Small intestine (tissue), 7 donors: ENCODE measurements around the gene HMSD. TPM values are rescaled to one million over a fixed set of nuclear protein-coding genes. Genes with fewer than 3 reads are reported as not detected.

Experiments used
- DNase-seq, 2 donors: peaks; one replicate each; pipeline versions ENCODE4 v3.0.0 to v3.0.0-alpha.2; 2013
- FAIRE-seq: peaks from 2 replicates; lab custom pipeline; 2012; peaks lifted over from hg19 to GRCh38; lab: Jason Lieb, UNC
- H3K27ac ChIP-seq, 3 donors: one replicate each; pipeline ENCODE4 v1.5.1; 2013; ENCODE audit warnings: low read length in 2 of 3, mild to moderate bottlenecking in 2 of 3, control low read depth in 1 of 3, inconsistent platforms in 1 of 3, low read depth in 1 of 3, moderate library complexity in 1 of 3
- H3K27me3 ChIP-seq, 3 donors: one replicate each; pipeline ENCODE4 v1.6.1; 2013; ENCODE audit warnings: low read length in 3 of 3, inconsistent platforms in 1 of 3; ENCODE audit not compliant: control insufficient read depth in 3 of 3, insufficient read depth in 3 of 3
- H3K36me3 ChIP-seq, 3 donors: one replicate each; pipeline ENCODE4 v1.6.1; 2013; ENCODE audit warnings: low read length in 3 of 3, inconsistent platforms in 1 of 3, low read depth in 1 of 3, mild to moderate bottlenecking in 1 of 3, moderate library complexity in 1 of 3; ENCODE audit not compliant: control insufficient read depth in 3 of 3, insufficient read depth in 2 of 3
- H3K4me1 ChIP-seq, 3 donors: one replicate each; pipeline ENCODE4 v1.6.1; 2013; ENCODE audit warnings: low read length in 2 of 3, inconsistent platforms in 1 of 3, low read depth in 1 of 3, mild to moderate bottlenecking in 1 of 3, moderate library complexity in 1 of 3; ENCODE audit not compliant: control insufficient read depth in 3 of 3, insufficient read depth in 2 of 3
- H3K4me3 ChIP-seq, 3 donors: one replicate each; pipeline ENCODE4 v1.5.1; 2013; ENCODE audit warnings: low read length in 3 of 3, control low read depth in 1 of 3, inconsistent platforms in 1 of 3, low read depth in 1 of 3, mild to moderate bottlenecking in 1 of 3, moderate library complexity in 1 of 3
- H3K9me3 ChIP-seq, 2 donors: one replicate each; pipeline ENCODE4 v1.6.1; 2013; ENCODE audit warnings: low read depth in 1 of 2, low read length in 1 of 2; ENCODE audit not compliant: control insufficient read depth in 2 of 2, insufficient read depth in 1 of 2
- WGBS, 3 donors: extraction: QIAGEN DNeasy Blood & Tissue Kit; methylation state at CpG; one replicate each; pipeline ENCODE4 v1.1.7; 2013; 5-methylcytosine and 5-hydroxymethylcytosine counted together
- polyA plus RNA-seq, 4 donors: library from polyadenylated mRNA; stranded (reverse) in 3 of 4; unstranded in 1 of 4; fragments of 200-250 nt in 3 of 4; fragments of 120-200 nt in 1 of 4; gene quantifications; one replicate each; pipeline versions ENCODE4 v1.2.1 to v1.2.3, GENCODE V29; 2013
- donor health status: healthy with polysubstance abuse.
- donor health status: control.
- donor health status: control.
- donor health status: Bipolar disorder and iron deficiency.
- donor health status: healthy.

The HMSD gene
- polyA plus RNA-seq, 4 donors: 0.10 to 0.48 TPM; not detected in 2

GRCh38 chr18:63982361-63982760 is 33.3 kb downstream of the HMSD start:
- H3K9me3 ChIP-seq: no peaks in the 10 kb centered on the region
- WGBS, 3 donors: 87 to 97% (median 94%) methylated on average over 3 of the region's 3 CpGs
- H3K36me3 ChIP-seq: peaks cover 9 to 10% (median 9%) of the 10 kb centered on the region in 3 donors
- H3K4me1 ChIP-seq: no peaks in the 10 kb centered on the region
- no peaks in the 10 kb centered on the region for H3K27me3 ChIP-seq
- H3K4me3 ChIP-seq: no peak overlapping the region
- no peak overlapping the region for H3K27ac ChIP-seq
- FAIRE-seq (no peak), DNase-seq (no peak)

GRCh38 chr18:63986885-63987284 is 37.8 kb downstream of the HMSD start:
- Histone ChIP-seq H3K36me3 (peaks cover 6 to 8% (median 7%) of the 10 kb centered on the region in 3 donors), H3K27ac (no peak overlapping the region), H3K9me3 (no peaks in the 10 kb centered on the region), H3K4me1 (no peaks in the 10 kb centered on the region), H3K4me3 (no peak overlapping the region), H3K27me3 (no peaks in the 10 kb centered on the region)
- WGBS, 3 donors: 83 to 93% (median 92%) methylated on average over 7 of the region's 7 CpGs
- no peak for FAIRE-seq
- DNase-seq: no peak

DNA sequence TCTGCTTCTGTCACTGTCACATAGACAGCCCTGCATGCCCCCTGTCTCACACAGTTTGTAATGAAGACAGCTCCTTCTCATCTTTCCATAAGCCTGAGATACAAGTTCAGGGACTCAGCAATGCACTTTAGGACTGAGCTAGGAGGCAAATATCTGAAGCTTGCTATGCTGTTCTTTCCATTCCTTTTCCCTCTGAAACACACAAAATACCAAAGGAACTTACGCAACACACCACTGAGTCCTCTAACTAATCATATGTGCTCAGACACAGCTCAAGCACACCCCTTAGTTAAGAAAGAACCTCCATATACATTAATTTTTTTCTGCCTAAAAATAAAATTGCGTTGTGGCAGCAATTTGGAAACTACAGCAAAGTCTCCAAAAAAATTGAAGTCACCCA is 38.6 kb downstream of the HMSD start:
- H3K4me3 ChIP-seq: no peak overlapping the region
- DNase-seq: no peak
- H3K27me3 ChIP-seq: no peaks in the 10 kb centered on the region
- no peaks in the 10 kb centered on the region for H3K9me3 ChIP-seq
- no peaks in the 10 kb centered on the region for H3K4me1 ChIP-seq
- no peak overlapping the region for H3K27ac ChIP-seq
- WGBS, 3 donors: 64 to 94% (median 79%) methylated on average over 2 of the region's 2 CpGs
- no peak for FAIRE-seq
- peaks cover 2 to 8% (median 7%) of the 10 kb centered on the region in 3 donors for H3K36me3 ChIP-seq

DNA sequence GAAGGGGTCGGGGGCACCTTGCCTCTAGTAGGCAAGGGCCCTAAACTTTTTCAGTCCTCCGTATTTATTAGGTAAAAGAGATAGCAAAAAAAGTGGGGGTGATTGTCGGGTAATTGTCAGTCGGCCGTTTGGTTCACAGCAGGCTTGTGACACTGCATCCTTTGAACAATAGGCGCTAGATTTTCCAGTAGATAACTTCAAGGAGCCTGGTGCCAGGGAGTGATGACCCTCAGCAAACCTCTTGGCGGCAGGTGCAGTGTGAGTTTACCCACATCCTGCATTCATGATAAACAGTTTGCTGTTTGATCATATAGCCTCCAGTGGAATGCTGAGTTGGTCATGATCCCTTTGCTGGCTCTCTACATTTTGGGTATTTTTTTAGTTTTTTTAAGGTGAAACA is 43.6 kb downstream of the HMSD start:
- FAIRE-seq (no peak), DNase-seq (no peak)
- Histone ChIP-seq H3K36me3 (peaks cover 0 to 2% (median 0%) of the 10 kb centered on the region in 3 donors), H3K27ac (no peak overlapping the region), H3K4me3 (no peak overlapping the region), H3K9me3 (peaks cover 0 to 22% of the 10 kb centered on the region in 2 donors), H3K4me1 (no peaks in the 10 kb centered on the region), H3K27me3 (no peaks in the 10 kb centered on the region)
- 81 to 84% (median 81%) methylated on average over 7 of the region's 7 CpGs for WGBS, 3 donors

DNA sequence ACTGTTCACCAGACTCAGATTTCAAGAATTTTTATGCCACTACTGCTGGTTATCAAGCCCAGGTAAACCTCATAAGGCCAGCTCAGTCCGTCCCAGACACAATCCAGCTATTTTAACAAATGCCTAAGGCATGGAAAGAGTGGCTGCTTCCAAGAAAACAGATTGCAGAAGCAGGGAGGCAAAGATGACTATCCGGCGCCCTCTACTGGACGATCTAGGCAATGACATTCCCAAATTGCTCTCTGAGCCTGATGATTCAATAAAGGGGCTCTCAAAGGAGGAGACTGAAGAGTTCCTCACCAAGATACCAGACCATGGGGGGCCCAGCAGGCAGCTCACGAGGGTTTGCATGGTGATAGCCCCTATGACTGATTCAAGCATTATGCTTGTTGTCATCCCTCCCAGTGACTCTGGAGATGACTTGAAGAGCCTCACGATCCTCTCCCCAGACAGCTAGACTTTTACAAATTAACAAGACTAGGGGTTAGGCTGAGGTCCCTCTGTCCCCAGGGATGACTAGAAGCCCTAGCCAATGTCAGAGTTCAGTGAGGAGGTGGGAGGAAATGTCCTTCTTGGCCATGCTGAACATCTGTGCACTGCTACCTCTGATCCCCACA is 45.8 kb downstream of the HMSD start:
- peaks cover 0 to 22% of the 10 kb centered on the region in 2 donors for H3K9me3 ChIP-seq
- DNase-seq: peak; percentile 44 to 51
- WGBS, 3 donors: 17 to 22% (median 19%) methylated on average over 6 of the region's 6 CpGs
- peaks cover 0 to 10% (median 3%) of the 10 kb centered on the region in 3 donors for H3K27me3 ChIP-seq
- no peaks in the 10 kb centered on the region for H3K4me1 ChIP-seq
- no peaks in the 10 kb centered on the region for H3K36me3 ChIP-seq
- no peak overlapping the region for H3K27ac ChIP-seq
- no peak overlapping the region for H3K4me3 ChIP-seq
- no peak for FAIRE-seq

DNA sequence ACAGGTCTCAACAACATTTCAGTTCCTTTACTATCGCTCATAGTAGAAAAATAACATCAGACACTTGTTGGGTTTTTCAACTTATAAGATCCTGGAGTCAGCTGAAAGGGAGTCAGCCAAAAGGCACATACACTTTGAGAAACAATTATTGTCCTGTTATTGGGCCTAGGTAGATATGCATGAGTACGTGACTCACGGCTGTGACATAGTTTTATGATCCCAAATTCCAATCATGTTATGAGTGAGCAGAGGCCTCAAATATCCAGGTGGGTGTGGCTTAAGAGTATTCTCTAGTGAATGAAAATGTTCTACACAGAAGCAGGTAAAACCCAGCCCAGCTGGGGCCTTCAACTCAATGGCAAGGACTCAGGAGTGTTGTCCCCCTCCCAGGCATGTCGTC is 47.9 kb downstream of the HMSD start:
- H3K27ac ChIP-seq: no peak overlapping the region
- no peak for FAIRE-seq
- no peaks in the 10 kb centered on the region for H3K36me3 ChIP-seq
- no peaks in the 10 kb centered on the region for H3K4me1 ChIP-seq
- H3K9me3 ChIP-seq: peaks cover 0 to 22% of the 10 kb centered on the region in 2 donors
- H3K27me3 ChIP-seq: peaks cover 0 to 20% (median 8%) of the 10 kb centered on the region in 3 donors
- no peak overlapping the region for H3K4me3 ChIP-seq
- WGBS, 3 donors: 47 to 76% (median 54%) methylated on average over 4 of the region's 4 CpGs
- peak; percentile 21 to 53 for DNase-seq

DNA sequence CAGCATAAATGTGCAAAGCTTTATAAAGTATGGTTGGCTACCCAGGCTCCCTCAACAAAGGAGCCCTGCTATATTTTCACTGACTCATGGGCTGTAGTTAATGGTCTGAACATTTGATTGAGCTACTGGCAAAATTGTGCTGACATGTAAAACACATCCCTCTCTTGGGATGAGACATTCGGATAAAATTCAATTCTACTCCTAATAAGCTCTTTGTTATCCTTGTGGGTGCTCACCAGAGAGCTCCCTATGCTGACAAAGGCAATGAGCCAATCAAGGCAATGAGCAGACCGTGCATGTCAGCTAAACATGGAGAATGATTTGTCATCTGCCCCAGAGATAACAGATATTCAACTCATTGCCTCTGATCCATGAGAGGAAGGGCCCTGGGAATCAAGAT is 48.5 kb downstream of the HMSD start:
- no peak overlapping the region for H3K27ac ChIP-seq
- 63 to 81% (median 78%) methylated on average over 2 of the region's 2 CpGs for WGBS, 3 donors
- H3K4me3 ChIP-seq: no peak overlapping the region
- DNase-seq (no peak), FAIRE-seq (no peak)
- no peaks in the 10 kb centered on the region for H3K4me1 ChIP-seq
- H3K9me3 ChIP-seq: peaks cover 0 to 22% of the 10 kb centered on the region in 2 donors
- no peaks in the 10 kb centered on the region for H3K36me3 ChIP-seq
- H3K27me3 ChIP-seq: peaks cover 0 to 25% (median 8%) of the 10 kb centered on the region in 3 donors

DNA sequence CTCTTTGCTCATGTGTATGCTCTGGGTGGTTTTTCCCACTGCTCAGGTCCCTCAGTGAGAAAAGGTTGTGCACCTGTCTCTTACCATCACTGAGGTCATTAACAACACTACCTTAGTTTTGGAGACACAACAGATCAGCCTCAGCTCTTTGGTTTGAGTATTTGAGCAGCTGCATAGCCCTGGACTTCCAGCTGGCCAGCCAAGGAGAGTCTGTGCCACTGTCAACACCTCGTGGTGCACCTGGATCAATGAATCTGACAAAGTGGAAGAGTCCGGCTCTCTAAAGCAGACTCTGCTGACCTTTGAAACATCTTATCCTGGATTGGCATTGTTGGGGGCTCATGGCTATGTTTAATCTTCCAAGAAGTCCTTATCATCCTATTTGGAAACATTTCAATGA is 50.8 kb downstream of the HMSD start:
- DNase-seq (no peak), FAIRE-seq (no peak)
- Histone ChIP-seq H3K27ac (no peak overlapping the region), H3K36me3 (no peaks in the 10 kb centered on the region), H3K9me3 (peaks cover 0 to 26% of the 10 kb centered on the region in 2 donors), H3K4me3 (no peak overlapping the region), H3K27me3 (peaks cover 0 to 36% (median 8%) of the 10 kb centered on the region in 3 donors), H3K4me1 (no peaks in the 10 kb centered on the region)
- WGBS, 3 donors: 21 to 59% (median 38%) methylated on average over 2 of the region's 2 CpGs

DNA sequence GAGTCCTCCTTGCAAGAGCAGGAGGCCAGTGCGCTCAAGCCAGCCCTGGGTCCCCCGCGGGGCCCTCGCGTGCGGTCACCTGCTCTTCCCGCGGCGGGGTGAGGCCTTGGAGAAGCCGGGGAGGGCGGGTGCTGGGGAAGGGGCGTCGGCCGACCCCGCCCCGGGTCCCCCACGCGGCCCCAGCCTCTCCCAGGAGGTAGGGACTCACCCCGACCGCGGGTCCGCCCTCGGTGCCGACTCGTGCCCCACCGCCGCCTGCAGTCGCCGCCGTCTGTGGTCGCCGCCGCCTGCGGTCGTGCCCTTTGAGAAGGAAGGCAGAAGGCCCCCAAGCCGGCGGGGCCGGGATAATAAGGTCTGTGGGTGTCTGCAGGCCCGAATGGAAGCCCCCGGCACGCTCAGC is 53.5 kb downstream of the HMSD start:
- FAIRE-seq: no peak

More for the DNA sequence above, 53.5 kb downstream of the HMSD start:
- no peak overlapping the region for H3K27ac ChIP-seq
- no peak overlapping the region for H3K4me3 ChIP-seq
- H3K4me1 ChIP-seq: no peaks in the 10 kb centered on the region
- H3K36me3 ChIP-seq: no peaks in the 10 kb centered on the region
- H3K9me3 ChIP-seq: peaks cover 0 to 4% of the 10 kb centered on the region in 2 donors
- 48 to 51% (median 48%) methylated on average over 34 to 41 of the region's 41 CpGs for WGBS, 3 donors
- DNase-seq: no peak
- H3K27me3 ChIP-seq: peaks cover 0 to 39% (median 8%) of the 10 kb centered on the region in 3 donors
